Uterus (tissue), 2 donors: ENCODE measurements around the gene NUMB.

Experiments
- POLR2A ChIP-seq, 2 donors: fragments of 450-650 bp; IDR thresholded peaks; one replicate each; pipeline ENCODE4 v1.6.1; 2016; ENCODE audit warnings: antibody characterized with exemption in 2 of 2, mild to moderate bottlenecking in 1 of 2, moderate library complexity in 1 of 2
- TF ChIP-seq, protein P1 (sequence below), 4 experiments: fragments of 200-600 bp in 2 of 4; fragments of 450-650 bp in 2 of 4; sonication (generic) in 2 of 4; IDR thresholded peaks; one replicate each; pipeline ENCODE4 v1.5.1; 2016 to 2019; ENCODE audit warnings: antibody characterized with exemption in 4 of 4, mild to moderate bottlenecking in 2 of 4, moderate library complexity in 1 of 4

DNA sequence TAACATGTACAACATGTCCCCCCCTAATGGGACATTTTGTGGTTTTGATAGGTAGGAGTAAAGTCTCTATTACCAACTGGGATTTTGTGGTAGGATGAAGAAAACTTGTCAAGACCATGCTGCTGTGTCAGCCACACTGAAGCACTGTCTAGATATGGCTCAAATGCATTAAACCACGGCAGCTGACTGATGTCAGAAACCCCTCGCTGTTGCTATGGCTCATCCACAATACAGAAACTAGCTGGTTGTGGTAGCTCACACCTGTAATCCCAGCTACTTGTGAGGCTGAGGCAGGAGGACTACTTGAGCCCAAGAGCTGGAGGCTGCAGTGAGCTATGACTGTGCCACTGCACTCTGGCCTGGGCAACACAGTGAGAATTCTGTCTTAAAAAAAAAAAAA, 181.0 kb downstream of the NUMB start:
- TF ChIP-seq, protein P1, sequence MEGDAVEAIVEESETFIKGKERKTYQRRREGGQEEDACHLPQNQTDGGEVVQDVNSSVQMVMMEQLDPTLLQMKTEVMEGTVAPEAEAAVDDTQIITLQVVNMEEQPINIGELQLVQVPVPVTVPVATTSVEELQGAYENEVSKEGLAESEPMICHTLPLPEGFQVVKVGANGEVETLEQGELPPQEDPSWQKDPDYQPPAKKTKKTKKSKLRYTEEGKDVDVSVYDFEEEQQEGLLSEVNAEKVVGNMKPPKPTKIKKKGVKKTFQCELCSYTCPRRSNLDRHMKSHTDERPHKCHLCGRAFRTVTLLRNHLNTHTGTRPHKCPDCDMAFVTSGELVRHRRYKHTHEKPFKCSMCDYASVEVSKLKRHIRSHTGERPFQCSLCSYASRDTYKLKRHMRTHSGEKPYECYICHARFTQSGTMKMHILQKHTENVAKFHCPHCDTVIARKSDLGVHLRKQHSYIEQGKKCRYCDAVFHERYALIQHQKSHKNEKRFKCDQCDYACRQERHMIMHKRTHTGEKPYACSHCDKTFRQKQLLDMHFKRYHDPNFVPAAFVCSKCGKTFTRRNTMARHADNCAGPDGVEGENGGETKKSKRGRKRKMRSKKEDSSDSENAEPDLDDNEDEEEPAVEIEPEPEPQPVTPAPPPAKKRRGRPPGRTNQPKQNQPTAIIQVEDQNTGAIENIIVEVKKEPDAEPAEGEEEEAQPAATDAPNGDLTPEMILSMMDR (IDR thresholded peaks at IDR 0.05), result no peak
- TF ChIP-seq POLR2A (IDR thresholded peaks at IDR 0.05), result no peak
